Activated CD4-positive, alpha-beta T cell treated with anti-CD3 and anti-CD28 coated beads, Interleukin-10, Interleukin-2, amounts not matched to agents 100 ng/mL and 50 ng/mL, durations not matched to agents 16 hours and 8 hours (primary cell): ENCODE measurements around the gene DSP.

Source experiments
- DNase-seq: peaks from one replicate; pipeline ENCODE4 v3.0.0-alpha.2; 2020

The DSP gene

DNA sequence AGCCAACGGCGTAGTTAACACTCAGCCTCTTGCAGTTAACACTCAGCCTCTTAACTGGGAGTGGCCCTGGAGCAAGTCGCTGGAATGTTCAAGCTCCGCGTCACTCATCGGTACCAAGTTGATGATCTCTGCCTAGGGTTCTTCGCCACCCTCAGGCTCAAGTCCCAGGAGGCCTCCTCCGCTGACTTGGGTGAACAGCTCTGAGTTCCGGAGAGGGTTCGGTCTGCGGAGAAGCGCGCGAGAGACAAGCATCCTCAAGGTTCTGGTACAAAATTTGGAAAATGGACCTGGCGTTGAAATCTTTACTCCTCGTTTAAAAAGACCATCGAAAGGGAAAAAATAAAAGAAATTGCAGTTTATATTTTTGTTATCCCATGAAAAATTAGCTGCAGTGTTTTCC lies 876 bp upstream of the DSP start:
- no peak for DNase-seq

DNA sequence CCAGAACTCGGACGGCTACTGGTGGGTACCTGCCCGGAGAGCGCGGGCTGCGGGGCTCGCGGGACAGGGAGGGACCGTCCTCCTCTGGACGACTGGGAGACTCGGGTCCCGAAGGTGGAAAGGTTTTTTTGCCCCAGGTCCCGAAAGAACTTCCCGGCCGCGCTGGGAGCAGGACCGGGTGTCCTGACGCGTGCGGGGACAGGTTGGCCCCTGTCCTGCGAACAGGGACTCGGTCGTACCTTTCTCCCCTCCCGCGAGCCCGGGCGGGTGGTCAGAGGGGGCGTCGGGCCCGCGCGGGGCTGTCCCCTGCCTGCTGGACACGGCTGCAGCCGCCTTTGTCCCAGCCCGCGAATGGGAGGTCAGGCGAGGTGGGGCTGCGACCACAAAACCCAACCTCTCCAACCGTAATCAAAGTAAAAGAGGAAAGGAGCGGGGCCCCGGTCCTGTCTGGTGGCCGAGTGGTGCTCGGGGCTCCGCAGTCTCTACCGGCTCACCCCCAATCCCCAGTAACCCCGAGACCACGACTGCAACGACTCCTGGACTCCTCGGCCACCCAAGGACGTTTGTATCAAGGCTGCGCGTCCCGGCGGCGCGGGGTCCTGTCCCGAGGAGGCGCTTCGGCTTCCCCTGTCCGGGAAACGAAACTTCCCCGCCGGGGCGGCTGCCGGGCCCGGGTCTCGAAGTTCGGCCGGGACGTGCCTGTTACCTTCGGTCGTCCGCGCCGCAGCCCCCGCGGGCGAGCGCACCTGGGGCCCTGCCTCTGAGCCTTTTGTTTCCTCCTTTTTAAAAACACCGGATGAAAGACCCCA lies 798 bp downstream of the DSP start:
- no peak for DNase-seq

GRCh38 chr6:7542874-7543624 lies 1.6 kb downstream of the DSP start:
- DNase-seq, result no peak

- no peak for DNase-seq
These were observed 2.4 kb downstream of the DSP start for GRCh38 chr6:7543789-7544424.

- no peak for DNase-seq
These were observed 3.1 kb downstream of the DSP start for GRCh38 chr6:7544597-7544996.

DNA sequence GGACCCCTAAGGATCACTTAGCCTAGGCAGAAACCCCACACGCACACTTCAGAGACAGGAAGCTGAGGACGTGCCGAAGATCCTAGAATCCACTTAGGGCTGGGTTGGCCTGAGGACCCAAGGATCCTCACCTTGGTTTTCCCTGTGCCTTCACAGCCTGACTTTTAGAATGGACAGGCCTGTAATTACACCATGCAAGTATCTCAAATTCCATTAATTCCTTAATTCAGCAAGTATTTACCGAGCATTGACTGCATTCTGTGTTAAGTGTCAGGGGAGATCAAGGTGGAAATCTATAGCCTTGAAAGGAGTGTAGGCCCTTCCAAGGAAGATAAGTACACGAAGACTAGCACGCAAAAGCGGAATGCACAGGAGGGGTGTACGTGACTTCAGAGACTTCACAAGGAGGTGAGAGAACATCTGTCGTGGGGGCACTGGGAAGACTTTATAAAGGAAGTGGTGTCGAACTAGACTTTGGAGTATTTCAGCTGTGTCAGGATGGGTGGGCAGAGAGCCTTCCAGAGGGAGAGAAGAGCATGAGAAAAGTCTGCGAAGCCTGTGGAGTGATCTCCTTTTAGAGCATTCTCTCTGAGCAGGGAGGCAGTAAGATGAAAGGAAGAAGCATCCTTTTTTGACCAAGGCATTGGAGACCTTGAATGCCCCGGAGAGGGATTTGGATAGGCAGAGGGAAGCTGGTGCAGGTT lies 4.0 kb downstream of the DSP start:
- DNase-seq, result no peak

DNA sequence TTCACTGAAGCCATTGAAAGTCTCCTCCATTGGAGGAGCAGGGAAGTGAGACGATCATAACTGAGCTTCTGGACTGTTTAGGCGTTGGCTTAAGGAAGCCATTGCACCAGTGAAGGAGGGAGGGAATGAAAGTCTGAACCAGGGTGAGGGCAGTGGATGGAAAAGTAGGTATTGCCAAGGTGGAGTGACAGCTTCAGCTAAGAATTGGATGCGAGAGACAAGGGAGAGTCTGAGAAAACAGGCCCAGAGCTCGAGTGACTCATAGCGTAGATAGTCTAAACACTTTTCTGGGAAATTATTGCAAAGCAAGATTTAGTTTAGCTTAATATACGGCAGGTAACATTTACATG lies 4.5 kb downstream of the DSP start:
- no peak for DNase-seq

DNA sequence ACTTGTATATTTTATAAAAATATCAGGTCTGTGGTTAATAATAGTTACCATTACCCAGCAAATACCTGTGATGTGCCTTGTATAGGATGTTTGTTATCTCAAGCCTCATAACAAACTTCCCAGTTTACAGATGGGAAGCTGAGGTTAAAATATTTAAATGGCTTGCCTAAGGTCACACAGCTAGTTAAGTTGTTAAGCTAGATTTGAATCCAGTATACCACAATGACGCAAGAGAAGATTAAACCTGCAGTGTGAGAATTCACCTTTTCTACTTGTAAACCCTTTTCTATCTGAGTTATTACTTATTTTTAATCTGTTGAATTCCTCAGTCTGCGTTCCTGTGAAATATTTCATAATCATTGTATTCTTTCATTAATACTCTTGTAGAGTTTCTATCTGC lies 4.9 kb downstream of the DSP start:
- DNase-seq, result no peak

DNA sequence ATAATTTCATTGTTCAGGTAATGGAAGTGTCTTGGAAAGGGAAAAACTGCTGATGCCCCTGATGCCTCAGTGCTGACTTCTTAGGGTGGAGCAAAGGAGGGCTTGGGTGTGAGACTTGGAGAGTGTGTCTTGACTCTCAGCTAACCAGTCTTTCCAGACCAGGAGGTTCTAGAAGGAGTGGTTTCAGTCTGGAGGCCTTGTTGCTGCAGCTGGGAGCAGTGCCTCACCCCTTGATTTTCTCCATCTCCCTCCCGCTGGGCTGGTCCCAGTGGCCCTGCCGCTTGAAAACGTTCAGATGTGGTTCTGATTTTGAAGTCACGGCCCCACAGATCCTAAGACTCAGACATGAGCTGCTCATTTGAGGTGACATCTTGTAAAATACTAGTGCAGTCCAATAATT lies 5.4 kb downstream of the DSP start:
- DNase-seq, result no peak

DNA sequence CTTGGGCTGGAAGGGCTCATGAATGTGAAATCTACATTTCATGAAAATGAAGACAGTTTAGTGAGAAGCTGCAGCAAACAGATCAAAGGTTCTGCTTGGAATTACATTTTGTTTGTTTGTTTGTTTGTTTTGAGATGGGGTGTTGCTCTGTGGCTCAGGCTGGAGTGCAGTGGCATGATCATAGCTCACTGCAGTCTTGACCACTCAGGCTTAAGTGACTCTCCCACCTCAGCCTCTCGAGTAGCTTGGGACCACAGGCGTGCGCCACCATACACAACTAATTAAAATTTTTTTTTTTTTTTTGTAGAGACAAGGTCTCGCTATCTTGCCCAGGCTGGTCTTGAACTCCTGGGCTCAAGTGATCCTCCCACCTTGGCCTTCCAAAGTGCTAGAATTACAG lies 5.8 kb downstream of the DSP start:
- no peak for DNase-seq

- DNase-seq, result no peak
These were observed 8.9 kb downstream of the DSP start for GRCh38 chr6:7550433-7550801.

DNA sequence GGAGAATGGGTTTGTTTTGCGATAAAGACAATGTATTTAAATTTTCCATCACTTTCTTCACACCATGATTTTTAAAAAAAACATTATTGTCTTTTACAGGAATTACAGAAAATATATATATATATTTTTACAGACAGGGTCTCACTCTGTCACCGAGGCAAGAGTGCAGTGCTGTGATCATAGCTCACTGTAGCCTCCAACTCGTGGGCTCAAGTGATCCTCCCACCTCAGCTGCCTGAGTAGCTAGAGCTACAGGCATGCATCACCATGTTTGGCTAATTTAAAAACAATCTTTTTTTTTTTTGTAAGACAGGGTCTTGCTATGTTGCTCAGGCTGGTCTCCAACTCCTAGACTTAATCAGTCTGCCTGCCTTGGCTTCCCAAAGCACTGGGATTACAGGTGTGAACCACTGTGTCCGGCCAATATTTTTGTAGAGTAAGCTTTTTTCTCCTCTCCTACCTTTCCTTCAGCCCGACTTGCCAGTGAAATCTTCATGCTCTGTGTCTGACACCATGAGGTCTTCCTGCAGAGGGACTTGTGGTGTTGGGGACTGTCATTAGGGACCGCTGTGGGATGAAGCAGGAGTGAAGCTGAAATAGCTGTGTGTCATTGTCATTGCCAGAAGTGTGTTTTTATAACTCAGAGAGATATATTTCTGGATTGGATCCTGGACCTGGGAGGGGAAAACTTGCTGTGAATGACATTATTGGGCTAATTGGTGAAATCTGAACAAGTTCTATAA lies 13.2 kb downstream of the DSP start:
- DNase-seq, result no peak

DNA sequence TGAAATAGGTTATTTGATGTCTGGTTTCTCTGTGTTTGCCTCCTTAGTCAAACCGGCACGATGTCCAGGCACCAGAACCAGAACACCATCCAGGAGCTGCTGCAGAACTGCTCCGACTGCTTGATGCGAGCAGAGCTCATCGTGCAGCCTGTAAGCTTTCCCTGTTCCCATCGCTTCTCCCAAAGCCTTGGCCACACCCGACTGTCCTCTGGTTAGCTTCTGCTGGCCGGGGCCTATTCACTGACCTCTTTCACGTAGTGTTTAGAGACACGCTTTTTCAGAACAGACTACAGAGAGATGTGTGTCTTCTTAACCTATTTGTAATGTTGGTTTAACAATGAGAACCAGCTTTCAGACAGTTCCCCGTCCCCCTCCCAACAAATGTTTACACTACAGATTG lies 14.2 kb downstream of the DSP start:
- DNase-seq, result no peak

GRCh38 chr6:7556394-7557106 lies 15.1 kb downstream of the DSP start:
- no peak for DNase-seq

DNA sequence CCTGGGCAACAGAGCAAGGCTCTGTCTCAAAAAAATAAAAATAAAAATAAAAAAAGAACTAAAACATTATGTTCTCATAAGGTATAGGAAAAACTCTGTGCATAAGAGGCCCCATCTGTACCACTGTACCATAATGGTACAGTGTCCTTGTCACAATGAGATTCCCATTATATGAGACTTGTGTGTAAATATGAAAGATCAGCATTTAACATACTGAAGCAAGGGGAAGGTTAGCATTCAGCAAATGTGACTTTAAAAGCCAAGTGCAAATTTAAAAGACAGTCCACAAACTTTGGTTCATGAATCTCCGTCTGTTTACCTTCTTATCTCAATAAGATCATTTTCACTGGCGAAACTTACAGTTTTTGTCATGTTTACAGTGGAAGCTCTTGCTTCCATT lies 16.2 kb downstream of the DSP start:
- no peak for DNase-seq

- DNase-seq, result no peak
These were observed 17.3 kb downstream of the DSP start for GRCh38 chr6:7558781-7559180.

DNA sequence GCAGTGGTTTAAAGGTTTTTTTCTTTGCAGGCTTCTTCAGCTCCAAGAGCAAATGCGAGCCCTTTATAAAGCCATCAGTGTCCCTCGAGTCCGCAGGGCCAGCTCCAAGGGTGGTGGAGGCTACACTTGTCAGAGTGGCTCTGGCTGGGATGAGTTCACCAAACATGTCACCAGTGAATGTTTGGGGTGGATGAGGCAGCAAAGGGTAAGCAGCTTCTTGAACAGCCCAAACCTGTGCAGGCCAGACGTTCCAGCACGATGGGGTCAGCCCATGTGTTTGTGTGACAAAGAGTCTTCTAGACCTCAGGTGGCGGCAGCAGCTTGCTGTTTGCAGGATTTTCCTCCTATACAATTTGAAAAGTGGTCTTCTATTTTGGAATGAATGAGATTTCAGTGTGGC lies 17.7 kb downstream of the DSP start:
- DNase-seq, result no peak

- DNase-seq, result no peak
These were observed 18.3 kb downstream of the DSP start for GRCh38 chr6:7559651-7560385.

DNA sequence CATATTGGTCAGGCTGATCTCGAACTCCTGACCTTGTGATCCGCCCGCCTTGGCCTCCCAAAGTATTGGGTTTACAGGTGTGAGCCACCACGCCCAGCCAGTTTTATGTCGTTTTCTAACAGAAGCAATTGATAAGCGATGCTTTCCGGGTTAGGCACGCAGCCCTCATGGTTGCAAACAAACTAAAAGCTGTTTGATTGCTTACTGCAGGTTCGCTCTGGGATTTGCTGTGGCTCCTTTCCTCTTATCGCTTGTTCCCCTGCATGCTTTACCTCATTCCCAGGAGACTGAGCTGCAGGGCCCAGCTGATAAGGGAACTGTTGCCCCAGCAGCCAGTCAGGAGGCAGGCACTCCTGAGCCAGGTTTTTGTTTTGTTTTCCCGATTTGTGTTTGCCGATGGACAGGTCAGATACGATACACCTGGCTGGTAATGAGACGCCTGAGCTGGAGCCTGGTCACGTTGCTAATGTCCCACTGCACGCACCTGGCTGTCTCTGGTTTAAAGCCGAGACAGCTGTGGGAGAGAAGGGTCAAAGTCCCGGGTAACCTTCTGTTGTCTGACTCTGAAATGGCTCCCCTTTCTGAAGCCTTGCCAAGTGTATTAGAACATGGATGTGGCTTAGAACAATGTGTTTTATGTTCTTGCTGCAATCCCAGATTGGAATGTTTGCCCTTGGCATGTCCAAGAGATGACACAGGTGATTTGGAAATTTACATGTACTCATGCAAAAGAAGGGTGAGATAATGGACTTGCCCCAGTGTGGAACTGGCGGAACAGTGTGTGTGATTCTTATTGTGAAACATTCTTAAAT lies 19.9 kb downstream of the DSP start:
- no peak for DNase-seq

DNA sequence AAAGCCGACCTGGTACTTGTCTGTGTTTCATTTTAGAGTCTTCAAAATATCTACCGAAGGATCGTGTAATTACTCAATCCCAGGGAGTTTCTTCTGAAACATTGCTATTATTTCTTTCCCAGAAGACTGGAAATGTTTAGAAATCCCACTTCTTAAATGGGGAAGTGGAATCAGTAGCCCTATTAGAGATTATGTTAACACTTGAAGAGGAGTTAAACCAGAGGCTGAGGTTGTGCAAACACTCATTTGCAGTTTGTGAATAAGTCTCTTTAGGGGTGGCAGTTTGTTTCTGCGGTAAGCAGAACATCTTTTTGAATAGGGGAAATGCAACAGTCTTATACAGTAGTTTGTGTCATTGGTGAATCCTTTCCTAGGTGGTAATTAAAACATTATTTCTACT lies 21.3 kb downstream of the DSP start:
- no peak for DNase-seq

DNA sequence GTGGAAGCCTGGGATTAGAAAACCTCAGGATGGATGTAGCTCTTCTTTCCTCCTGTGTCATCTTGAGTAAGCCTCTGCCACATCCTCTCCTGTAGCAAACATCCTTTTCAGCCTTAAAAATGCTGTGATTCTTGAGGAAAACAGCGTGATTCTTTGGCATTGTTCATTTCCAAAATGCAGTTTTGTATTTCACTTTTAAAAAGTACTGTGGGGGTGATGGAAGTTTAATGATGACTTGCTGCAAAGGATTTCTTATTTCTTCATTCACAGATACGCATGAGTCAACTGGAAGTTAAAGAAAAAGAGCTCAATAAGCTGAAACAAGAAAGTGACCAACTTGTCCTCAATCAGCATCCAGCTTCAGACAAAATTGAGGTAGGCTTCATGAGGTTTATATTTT lies 24.6 kb downstream of the DSP start:
- no peak for DNase-seq
